IPS-18c (cell line): ENCODE results near the gene PCDHGB5.
"Not testable (repeated sequence)": the region's sequence is repeated elsewhere in the genome, so short reads cannot be mapped to it uniquely, and the experiment has no call there.

Experiments
- H3K4me3 ChIP-seq: 2 replicates; pipeline ENCODE4 v1.7.0; 2013; ENCODE audit warnings: low read depth, mild to moderate bottlenecking, low read length, moderate library complexity; ENCODE audit not compliant: insufficient read depth
- H3K9me3 ChIP-seq: one replicate; pipeline ENCODE4 v1.6.1; 2013; ENCODE audit warnings: mild to moderate bottlenecking, low read length, moderate library complexity; ENCODE audit not compliant: control insufficient read depth, insufficient read depth

Gene PCDHGB5

GRCh38 chr5:141399555-141400258, 2.0 kb downstream of the PCDHGB5 start:
- peaks cover 15% of the 10 kb centered on the region for H3K9me3 ChIP-seq
- H3K4me3 ChIP-seq = no peak overlapping the region

GRCh38 chr5:141402553-141403243, 5.0 kb downstream of the PCDHGB5 start, which contains the start of gene PCDHGA9:
Gene PCDHGA9, plus strand, starts transcription at chr5:141402778. Its CDS starts 175 bp downstream, at chr5:141402953.
- Histone ChIP-seq H3K9me3 (peaks cover 15% of the 10 kb centered on the region), H3K4me3 (no peak within 1 kb of the TSS)

GRCh38 chr5:141403387-141403786, 5.6 kb downstream of the PCDHGB5 start:
- no peak overlapping the region for H3K4me3 ChIP-seq

GRCh38 chr5:141407790-141408505, 10.2 kb downstream of the PCDHGB5 start, which contains the start of gene PCDHGB6:
Gene PCDHGB6, plus strand, starts transcription at chr5:141408021. Its CDS starts 182 bp downstream, at chr5:141408203.
- not testable (repeated sequence) for H3K9me3 ChIP-seq
- peak within 1 kb of the TSS; percentile 73 for H3K4me3 ChIP-seq

More at GRCh38 chr5:141403387-141403786, 5.6 kb downstream of the PCDHGB5 start:
- peaks cover 13% of the 10 kb centered on the region for H3K9me3 ChIP-seq

GRCh38 chr5:141409598-141410306, 12.0 kb downstream of the PCDHGB5 start:
- Histone ChIP-seq H3K4me3 (no peak overlapping the region), H3K9me3 (peaks cover 3% of the 10 kb centered on the region)

- Histone ChIP-seq H3K9me3 (peaks cover 4% of the 10 kb centered on the region), H3K4me3 (no peak overlapping the region)
Measured at GRCh38 chr5:141411575-141411974, 13.8 kb downstream of the PCDHGB5 start.

GRCh38 chr5:141412854-141413539, 15.2 kb downstream of the PCDHGB5 start, which contains the start of gene PCDHGA10:
Gene PCDHGA10, plus strand, starts transcription at chr5:141412987. Its CDS starts 189 bp downstream, at chr5:141413176.
- Histone ChIP-seq H3K9me3 (peaks cover 4% of the 10 kb centered on the region), H3K4me3 (peak within 1 kb of the TSS; percentile 29; the same call in 1 of the 2 replicates)

GRCh38 chr5:141413540-141414069, 15.9 kb downstream of the PCDHGB5 start:
- Histone ChIP-seq H3K4me3 (peak overlapping the region; percentile 6; the same call in 1 of the 2 replicates), H3K9me3 (peaks cover 7% of the 10 kb centered on the region)

- H3K4me3 ChIP-seq = not testable (repeated sequence)
- H3K9me3 ChIP-seq = peaks cover 15% of the 10 kb centered on the region
Measured at GRCh38 chr5:141414548-141415274, 17.0 kb downstream of the PCDHGB5 start.

GRCh38 chr5:141415275-141415618, 17.5 kb downstream of the PCDHGB5 start:
- H3K9me3 ChIP-seq = peaks cover 17% of the 10 kb centered on the region
- not testable (repeated sequence) for H3K4me3 ChIP-seq

- Histone ChIP-seq H3K9me3 (peaks cover 17% of the 10 kb centered on the region), H3K4me3 (peak within 1 kb of the TSS; percentile 59)
Measured at GRCh38 chr5:141417494-141418172, 19.9 kb downstream of the PCDHGB5 start, which contains the start of gene PCDHGB7. Gene PCDHGB7, plus strand, starts transcription at chr5:141417677. Its CDS starts 183 bp downstream, at chr5:141417860.

GRCh38 chr5:141419074-141419880, 21.5 kb downstream of the PCDHGB5 start:
- Histone ChIP-seq H3K4me3 (no peak overlapping the region), H3K9me3 (peaks cover 17% of the 10 kb centered on the region)

GRCh38 chr5:141420855-141421488, 23.2 kb downstream of the PCDHGB5 start, which contains the start of gene PCDHGA11:
Gene PCDHGA11, plus strand, starts transcription at chr5:141421051. Its CDS starts 177 bp downstream, at chr5:141421228.
- Histone ChIP-seq H3K4me3 (no peak within 1 kb of the TSS), H3K9me3 (peaks cover 13% of the 10 kb centered on the region)

- peaks cover 15% of the 10 kb centered on the region for H3K9me3 ChIP-seq
- no peak overlapping the region for H3K4me3 ChIP-seq
Measured at GRCh38 chr5:141421489-141421855, 23.7 kb downstream of the PCDHGB5 start.
